MM.1S (cell line): Measurements from ENCODE around the gene NUCB2.

Experiments used
- CTCF ChIP-seq: fragments of 300-600 bp; sonication (generic); IDR thresholded peaks from 2 replicates; pipeline ENCODE4 v1.5.1; 2016; ENCODE audit warnings: antibody characterized with exemption, low read length, mixed read lengths
- EZH2 ChIP-seq: fragments of 300-600 bp; sonication (generic); optimal IDR thresholded peaks from 2 replicates; pipeline ENCODE3; 2017; ENCODE audit warnings: low read depth, mild to moderate bottlenecking, antibody characterized with exemption, low read length, mixed read lengths
- EZH2phosphoT487 ChIP-seq: fragments of 300-600 bp; sonication (generic); IDR thresholded peaks from 2 replicates; pipeline ENCODE4 v1.6.1; 2018; ENCODE audit warnings: antibody characterized with exemption, low read length

GRCh38 chr11:17314904-17315426 is 38.4 kb downstream of the NUCB2 start:
- no peak for TF ChIP-seq EZH2
- TF ChIP-seq EZH2phosphoT487, result no peak
- TF ChIP-seq CTCF, result no peak
